Transverse colon (tissue), 4 donors: Measurements from ENCODE around the gene COL1A1.

Source experiments
- CTCF ChIP-seq, 5 experiments: fragments of 200-600 bp in 3 of 5; fragments of 450-650 bp in 2 of 5; sonication (generic) in 3 of 5; IDR thresholded peaks; 1 replicate in 2 of 5; 2 replicates in 3 of 5; pipeline ENCODE4 v1.5.1; 2016 to 2017; ENCODE audit warnings: antibody characterized with exemption in 5 of 5, inconsistent platforms in 3 of 5, mild to moderate bottlenecking in 2 of 5, moderate library complexity in 1 of 5
- POLR2A ChIP-seq: fragments of 450-650 bp; IDR thresholded peaks from one replicate; pipeline ENCODE4 v1.6.1; 2016; ENCODE audit warnings: antibody characterized with exemption, mild to moderate bottlenecking, moderate library complexity
- POLR2AphosphoS5 ChIP-seq, 3 donors: sonication (generic); formaldehyde crosslinking; IDR thresholded peaks; one replicate each; pipeline ENCODE4 v1.6.1; 2016; ENCODE audit warnings: antibody characterized with exemption in 3 of 3

- TF ChIP-seq CTCF (IDR thresholded peaks at IDR 0.05) = no peak
- TF ChIP-seq POLR2A = no peak
- TF ChIP-seq POLR2AphosphoS5 (IDR thresholded peaks at IDR 0.05) = no peak
These were observed 5.9 kb upstream of the COL1A1 start for GRCh38 chr17:50207315-50207714.
